SH-SY5Y (cell line): ENCODE results near the gene SGTB.

Experiments used
- GATA2 ChIP-seq: IDR thresholded peaks from 2 replicates; pipeline ENCODE4 v1.6.1; 2011; ENCODE audit warnings: mild to moderate bottlenecking, low read depth, low read length
- GATA3 ChIP-seq: IDR thresholded peaks from 2 replicates; pipeline ENCODE4 v1.6.1; 2011; ENCODE audit warnings: low read depth, mild to moderate bottlenecking, low read length, moderate library complexity

DNA sequence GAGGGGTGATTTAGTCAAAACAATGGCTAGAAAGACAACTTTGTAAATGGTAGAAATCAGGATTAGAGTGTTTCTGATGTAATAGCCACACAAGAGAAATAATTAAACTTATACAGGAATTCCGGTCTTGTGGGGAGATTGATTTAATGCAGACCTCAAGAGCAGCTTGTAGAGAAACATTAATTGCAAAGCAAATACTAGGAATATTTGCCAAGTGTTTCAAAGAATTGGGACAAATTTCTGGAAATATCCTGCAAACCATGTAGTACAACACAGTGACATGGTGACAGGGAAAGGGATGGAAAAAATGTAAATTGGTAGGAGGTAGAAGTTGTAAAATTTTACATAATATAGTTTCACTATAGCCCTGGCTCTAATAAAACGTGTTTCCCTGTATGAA, 29.0 kb upstream of the SGTB start:
- TF ChIP-seq GATA2: no peak
- TF ChIP-seq GATA3: no peak
